GM18505 (cell line): ENCODE measurements around the gene OR1D5.
"Not testable (repeated sequence)": the region's sequence is repeated elsewhere in the genome, so short reads cannot be mapped to it uniquely, and the experiment has no call there.

Experiments used
- ATAC-seq: cut with Tn5 transposase; IDR thresholded peaks from one replicate; pipeline ENCODE4 v1.9.1; 2021; ENCODE audit not compliant: unreplicated experiment
- POLR2A ChIP-seq: IDR thresholded peaks from 4 replicates; pipeline ENCODE4 v1.6.1; 2011; ENCODE audit warnings: borderline replicate concordance; ENCODE audit not compliant: insufficient read depth, insufficient read length; ENCODE audit errors: extremely low read depth

OR1D5 gene

GRCh38 chr17:3063507-3063906 lies at the start of gene OR1D5:
Gene OR1D5, minus strand, starts transcription at chr17:3063607. Its CDS starts 0 bp downstream, at chr17:3063607.
- not testable (repeated sequence) for ATAC-seq

GRCh38 chr17:3104322-3104721 lies 40.9 kb upstream of the OR1D5 start, which contains the start of gene OR1D2:
Gene OR1D2, minus strand, starts transcription at chr17:3104422. Its CDS starts 11,426 bp downstream, at chr17:3092996.
- no peak for TF ChIP-seq POLR2A
- no peak for ATAC-seq

GRCh38 chr17:3073850-3074249 lies 10.4 kb upstream of the OR1D5 start:
- not testable (repeated sequence) for ATAC-seq

GRCh38 chr17:3065192-3065591 lies 1.8 kb upstream of the OR1D5 start:
- not testable (repeated sequence) for ATAC-seq

GRCh38 chr17:3062824-3063377 lies 506 bp downstream of the OR1D5 start:
- not testable (repeated sequence) for ATAC-seq

DNA sequence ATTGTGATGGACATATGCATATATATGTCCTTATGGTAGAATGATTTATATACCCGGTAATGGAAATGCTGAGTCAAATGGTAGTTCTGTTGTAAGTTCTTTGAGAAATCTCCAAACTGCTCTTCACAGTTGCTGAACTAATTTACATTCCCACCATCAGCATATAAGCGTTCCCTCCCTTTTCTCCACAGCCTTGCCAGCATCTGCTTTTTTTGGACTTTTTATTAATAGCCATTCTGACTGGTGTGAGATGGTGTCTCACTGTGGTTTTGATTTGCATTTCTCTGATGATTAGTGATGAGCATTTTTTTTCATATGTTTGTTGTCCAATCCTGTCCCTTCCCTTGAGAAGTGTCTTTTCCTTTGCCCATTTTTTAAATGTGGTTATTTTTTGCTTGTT lies 8.5 kb downstream of the OR1D5 start:
- not testable (repeated sequence) for ATAC-seq

- no peak for TF ChIP-seq POLR2A
- ATAC-seq, result no peak
Observed at GRCh38 chr17:3049705-3050295, 13.6 kb downstream of the OR1D5 start.

- ATAC-seq, result peak; percentile 93
- peak; percentile 32 for TF ChIP-seq POLR2A
Observed at GRCh38 chr17:3048727-3049471, 14.5 kb downstream of the OR1D5 start.

DNA sequence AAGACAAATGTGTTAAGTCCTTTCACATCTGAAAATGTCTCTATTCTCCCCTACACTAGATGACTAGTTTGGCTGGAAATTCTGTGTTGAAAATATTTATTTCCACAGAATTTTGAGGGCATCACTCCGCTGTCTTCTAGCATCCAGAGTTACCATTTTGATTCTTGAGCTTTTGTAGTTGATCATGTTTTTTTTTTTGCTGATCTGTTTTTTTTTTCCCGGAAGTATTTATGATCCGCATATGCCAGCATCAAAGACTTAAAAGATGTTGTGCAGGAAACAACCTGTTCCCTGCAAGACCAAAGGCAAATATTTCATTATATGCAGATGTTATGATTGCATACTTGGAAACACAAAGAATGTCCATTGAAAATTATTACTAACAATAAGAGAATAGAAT lies 16.7 kb downstream of the OR1D5 start:
- no peak for ATAC-seq
- TF ChIP-seq POLR2A, result no peak

- TF ChIP-seq POLR2A, result no peak
- no peak for ATAC-seq
Observed at GRCh38 chr17:3043737-3044365, 19.6 kb downstream of the OR1D5 start.

DNA sequence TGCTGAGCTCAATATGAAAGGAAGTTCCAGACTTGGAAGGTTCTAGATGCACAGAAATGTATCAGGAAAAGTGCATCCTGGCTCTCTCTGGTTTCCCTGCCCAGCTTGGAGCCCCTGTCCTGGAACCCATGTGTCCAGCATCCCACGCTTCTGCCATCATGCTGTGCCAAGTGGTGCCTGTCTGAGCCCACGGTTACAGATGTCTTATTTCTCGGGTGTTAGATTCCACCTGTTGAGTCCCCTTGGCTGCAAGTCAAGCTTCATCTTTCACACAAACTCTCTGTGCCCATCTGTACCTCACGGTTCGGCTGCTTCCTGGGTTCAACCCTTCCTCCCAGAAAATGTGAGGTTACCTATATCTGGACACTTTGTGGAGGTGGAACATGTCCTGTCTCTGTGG lies 22.5 kb downstream of the OR1D5 start:
- no peak for ATAC-seq
- TF ChIP-seq POLR2A, result no peak

GRCh38 chr17:3039736-3040135 lies 23.7 kb downstream of the OR1D5 start:
- TF ChIP-seq POLR2A, result no peak
- ATAC-seq, result no peak

DNA sequence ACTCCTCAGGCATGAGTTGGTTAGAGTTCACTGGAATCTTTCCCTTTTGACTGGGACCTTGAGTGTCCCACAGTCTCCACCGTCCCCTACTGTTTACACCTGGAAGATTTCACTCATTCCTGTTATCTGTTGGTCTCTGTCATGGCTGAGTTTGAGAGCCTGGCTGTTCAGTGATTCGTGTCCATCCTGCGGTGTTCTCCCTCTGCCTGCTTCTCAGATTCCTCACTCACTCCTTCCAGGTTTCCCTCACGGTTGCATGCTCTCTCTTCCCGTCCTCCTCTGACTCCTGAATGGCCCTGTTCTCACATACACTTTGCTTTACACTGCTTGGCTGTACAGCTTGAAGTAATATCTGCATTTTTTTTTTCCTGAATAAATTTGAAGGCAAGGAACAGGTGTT lies 24.5 kb downstream of the OR1D5 start:
- TF ChIP-seq POLR2A, result no peak
- no peak for ATAC-seq

DNA sequence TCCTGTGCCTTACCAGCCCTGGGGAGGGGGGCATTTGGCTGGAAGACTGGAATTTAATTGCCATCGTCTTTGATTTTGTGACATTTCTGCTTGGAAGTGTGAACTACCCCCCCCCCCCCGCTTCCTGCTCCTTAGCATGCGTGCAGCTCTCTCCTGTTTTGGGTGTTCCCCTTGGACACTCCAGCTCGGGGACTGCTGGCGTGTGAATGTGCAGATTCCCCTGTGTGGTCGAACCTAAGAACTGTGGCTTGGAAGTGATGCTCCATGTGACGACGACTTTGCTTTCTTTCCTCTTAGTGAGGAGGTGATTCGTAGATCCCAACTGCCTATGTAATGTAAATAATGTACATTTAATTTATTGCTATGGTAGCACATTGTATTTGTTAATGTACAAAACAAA lies 26.1 kb downstream of the OR1D5 start:
- TF ChIP-seq POLR2A, result no peak
- no peak for ATAC-seq
